Activated CD4-positive, alpha-beta T cell treated with anti-CD3 and anti-CD28 coated beads, Interleukin-2, amount 50 U/mL, for 48 hours (primary cell): ENCODE results near the gene GYPC.
"Not testable (repeated sequence)": the region's sequence is repeated elsewhere in the genome, so short reads cannot be mapped to it uniquely, and the experiment has no call there.

Source experiments
- DNase-seq, 2 experiments: peaks; one replicate each; pipeline ENCODE4 v3.0.0-alpha.2; 2020

GYPC gene

DNA sequence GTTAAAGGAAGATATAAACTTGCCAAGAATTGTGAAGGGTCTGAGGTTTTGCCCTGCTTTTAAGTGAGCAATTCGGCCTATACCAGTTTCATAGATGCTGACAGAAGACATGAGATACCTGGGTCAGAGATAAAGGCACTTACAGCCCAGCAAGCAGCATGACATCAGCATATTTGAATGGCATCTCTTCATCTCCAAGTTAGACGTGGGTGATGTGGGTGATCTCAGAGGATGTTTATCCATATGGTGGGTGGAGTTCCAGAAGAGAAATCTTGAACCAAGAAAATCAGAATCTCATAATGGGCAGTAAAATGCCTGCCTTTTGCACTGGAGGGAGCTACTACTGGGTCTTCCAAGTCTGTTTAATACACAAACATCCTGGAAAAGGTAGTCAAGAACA, 44.7 kb downstream of the GYPC start:
- DNase-seq: no peak

GRCh38 chr2:126703311-126703710, 47.4 kb downstream of the GYPC start:
- no peak for DNase-seq

- no peak for DNase-seq
These were observed 48.6 kb downstream of the GYPC start for GRCh38 chr2:126704434-126705160.

GRCh38 chr2:126707191-126707590, 51.2 kb downstream of the GYPC start:
- DNase-seq: no peak

- DNase-seq: no peak
These were observed 52.0 kb downstream of the GYPC start for GRCh38 chr2:126707941-126708340.

GRCh38 chr2:126714191-126714965, 58.4 kb downstream of the GYPC start:
- no peak for DNase-seq

DNA sequence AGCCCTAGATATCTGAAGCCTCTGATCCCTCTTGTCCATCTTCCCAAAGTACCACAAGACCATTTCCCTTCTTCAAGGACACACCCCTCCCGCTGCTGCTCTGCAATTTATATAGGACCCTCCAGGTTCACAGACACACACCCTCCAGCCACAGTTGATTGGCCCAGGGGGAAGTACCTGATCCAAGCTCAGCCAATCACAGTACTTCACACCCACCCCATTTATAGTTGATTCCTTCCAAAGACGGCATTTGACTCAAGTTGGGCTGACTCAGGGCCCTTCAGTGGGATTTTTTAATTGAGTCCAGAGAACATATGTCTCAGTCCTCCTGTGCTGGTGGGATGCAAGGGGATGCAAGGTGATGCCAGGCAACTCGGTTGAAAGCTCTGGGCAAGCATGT, 59.2 kb downstream of the GYPC start:
- no peak for DNase-seq

- DNase-seq: no peak
These were observed 59.8 kb downstream of the GYPC start for GRCh38 chr2:126715576-126716406.

GRCh38 chr2:126717277-126717676, 61.3 kb downstream of the GYPC start:
- not testable (repeated sequence) for DNase-seq

GRCh38 chr2:126717928-126718327, 62.0 kb downstream of the GYPC start:
- no peak for DNase-seq

GRCh38 chr2:126719191-126719832, 63.4 kb downstream of the GYPC start:
- no peak for DNase-seq

- DNase-seq: no peak
These were observed 63.9 kb downstream of the GYPC start for GRCh38 chr2:126719833-126720351.

GRCh38 chr2:126720638-126721037, 64.7 kb downstream of the GYPC start:
- DNase-seq: no peak

DNA sequence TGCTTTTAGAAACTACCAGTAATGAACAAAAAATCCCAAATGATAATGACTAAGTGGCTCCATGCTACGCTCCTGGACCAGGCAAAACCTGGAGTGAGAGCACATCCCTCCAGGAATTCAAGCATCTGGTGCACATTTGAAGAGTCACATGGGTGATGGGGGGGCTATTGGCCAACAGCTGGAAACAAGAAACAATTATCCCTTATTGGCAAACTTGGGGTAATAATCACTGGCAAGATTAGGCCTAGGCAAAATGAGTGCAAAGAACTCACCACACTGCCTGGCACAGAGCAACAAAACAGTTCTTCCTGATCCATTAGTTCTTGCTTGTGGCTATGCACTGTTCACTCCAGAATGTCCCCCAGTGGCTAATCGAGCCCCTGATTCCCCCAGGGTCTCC, 66.1 kb downstream of the GYPC start:
- no peak for DNase-seq

DNA sequence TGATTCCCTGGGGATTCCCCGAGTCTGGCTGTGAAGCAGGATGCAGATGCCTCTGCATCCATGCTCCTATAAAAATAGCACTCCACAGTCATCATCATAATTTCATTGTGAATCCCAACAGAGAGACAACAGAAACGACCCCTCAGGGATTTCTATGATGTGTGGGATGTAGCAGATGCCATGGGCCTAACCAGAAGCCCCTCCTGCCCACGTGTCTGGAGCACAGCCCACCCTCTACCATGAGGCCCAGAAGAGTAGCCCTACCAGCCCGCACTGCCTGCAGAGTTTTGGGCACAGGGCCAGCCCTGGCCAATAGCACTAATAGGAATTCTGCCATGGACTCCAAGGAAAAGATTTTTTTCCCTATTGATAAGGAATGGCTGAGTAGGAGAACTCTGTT, 66.6 kb downstream of the GYPC start:
- DNase-seq: no peak

DNA sequence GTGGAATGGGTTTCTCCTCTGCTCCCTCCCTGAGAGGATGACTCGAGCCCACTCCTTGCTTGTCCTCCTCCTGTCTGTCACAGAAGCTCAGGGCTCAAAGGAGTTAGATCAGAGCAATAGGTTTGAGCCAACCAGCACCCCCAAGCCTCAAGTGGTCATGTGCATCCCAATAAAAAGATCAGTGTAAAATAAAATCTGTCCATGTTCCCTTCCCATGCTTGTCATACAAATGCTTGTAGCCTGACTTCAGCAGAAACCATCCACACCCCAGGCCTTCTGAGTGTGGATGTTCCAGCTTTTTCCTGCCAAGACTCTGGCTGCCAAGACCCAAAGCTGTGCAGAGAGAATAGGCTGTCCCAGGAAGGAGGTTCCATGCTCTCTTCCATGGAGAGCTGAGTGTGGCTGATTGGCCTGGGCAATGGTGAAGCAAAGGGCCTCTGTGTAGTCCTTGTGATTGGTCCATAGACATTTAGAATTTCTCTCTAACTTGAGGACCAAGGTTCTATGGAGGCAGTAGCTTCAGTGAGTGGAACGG, 67.4 kb downstream of the GYPC start:
- DNase-seq: no peak

DNA sequence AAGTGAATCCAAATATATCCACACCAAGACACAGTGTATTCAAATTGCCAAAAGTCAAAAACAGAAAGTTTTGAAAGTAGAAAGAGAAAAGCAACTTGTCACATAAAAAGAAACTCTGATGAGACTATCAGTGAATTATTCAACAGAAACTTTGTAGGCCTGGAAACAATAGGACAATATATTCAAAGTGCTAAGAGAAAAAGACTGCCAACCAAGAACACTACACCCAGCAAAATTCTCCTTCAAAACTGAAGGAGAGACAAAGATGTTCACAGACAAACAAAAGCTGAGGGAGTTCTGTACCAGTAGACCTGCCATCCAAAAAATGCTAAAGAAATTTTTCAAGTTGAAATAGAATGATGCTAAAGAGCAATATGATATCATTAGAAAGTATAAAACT, 69.6 kb downstream of the GYPC start:
- DNase-seq: no peak

DNA sequence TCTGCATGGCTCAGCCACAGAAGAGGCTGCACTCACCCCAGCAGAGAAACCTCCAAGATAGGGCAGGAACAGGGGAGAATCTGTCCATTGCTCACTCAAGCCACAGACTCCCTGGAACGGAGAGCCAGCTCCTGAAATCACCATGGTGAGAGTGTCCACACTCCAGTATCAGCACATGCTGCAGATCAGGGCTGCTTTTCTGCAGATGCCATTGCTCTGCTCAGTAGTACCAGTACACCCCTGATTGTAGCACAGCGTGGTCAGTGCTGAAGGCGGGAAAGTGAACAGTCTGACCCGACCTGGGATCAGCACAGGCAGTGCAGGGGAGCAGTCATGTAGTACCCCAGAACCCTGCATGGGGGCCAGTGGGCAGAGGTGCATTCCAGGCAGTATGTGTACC, 73.9 kb downstream of the GYPC start:
- no peak for DNase-seq

DNA sequence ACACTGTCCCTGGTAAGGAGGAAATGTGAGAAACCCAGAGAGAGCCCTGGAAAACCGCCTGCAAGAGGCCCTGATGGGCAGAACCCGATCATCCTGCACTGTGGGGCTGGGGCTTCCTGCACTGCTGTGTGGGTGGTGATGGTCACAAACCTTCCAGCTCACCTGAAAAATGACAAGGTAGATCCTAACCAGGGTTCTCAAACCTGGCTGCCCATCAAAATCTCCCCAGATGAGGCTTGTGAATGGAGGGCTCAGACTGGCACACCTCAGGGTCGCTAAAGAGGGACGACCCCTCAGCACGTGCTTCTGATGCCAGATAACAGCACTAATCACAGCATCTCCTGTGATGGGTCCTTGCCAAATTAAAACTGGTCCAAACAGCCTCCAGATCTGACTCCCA, 74.7 kb downstream of the GYPC start:
- DNase-seq: no peak

DNA sequence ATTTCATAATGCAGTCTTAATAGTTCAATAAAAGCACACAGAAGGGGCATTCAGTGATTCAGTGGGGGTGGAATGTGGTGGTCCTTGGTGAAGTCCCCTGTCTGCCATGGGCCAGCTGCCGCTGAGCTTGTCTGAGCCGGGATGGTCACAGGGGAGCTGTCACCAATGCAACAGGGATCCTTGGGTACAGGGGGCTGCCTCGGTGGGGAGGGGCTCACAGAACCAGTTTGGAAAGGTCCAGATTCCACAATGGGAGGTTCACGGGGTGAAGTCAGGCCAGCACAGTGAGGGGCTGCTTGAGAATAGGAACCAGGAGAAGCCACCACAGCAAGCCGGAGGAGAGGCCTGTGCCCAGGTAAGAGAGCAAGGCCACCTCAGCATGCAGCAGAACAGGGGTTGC, 75.4 kb downstream of the GYPC start:
- no peak for DNase-seq

- no peak for DNase-seq
These were observed 76.8 kb downstream of the GYPC start for GRCh38 chr2:126732682-126733245.

DNA sequence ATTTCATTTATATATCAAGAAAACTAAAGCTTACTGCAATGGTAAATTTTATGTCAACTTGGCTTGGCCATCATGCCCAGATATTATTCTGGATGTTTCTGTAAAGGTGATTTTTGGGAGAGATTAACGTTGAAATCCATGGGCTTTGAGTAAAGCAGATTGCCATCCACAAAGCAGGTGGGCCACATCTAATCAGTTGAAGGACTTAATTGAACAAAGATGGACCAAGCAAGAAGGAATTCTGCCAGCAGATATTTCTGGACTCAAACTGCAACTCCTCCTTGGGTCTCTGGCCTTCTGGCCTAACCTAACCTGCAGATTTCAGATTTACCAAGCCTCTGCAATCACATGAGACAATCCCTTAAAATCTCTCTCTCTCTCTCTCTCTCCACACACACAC, 77.8 kb downstream of the GYPC start:
- DNase-seq: no peak
